Islet of Langerhans (tissue), 1 donor: ENCODE data around the gene DSC2.
"Not testable (repeated sequence)": the region's sequence is repeated elsewhere in the genome, so short reads cannot be mapped to it uniquely, and the experiment has no call there.

Source experiments
- FAIRE-seq: peaks from one replicate; lab custom pipeline; 2011; peaks lifted over from hg19 to GRCh38; lab: Jason Lieb, UNC

Gene DSC2

GRCh38 chr18:31042406-31043181 lies 59.6 kb downstream of the DSC2 start, which contains the start of gene DSC3:
Gene DSC3 (minus strand): TSS chr18:31042742. CDS start chr18:31042660, 82 bp downstream.
- no peak for FAIRE-seq

- FAIRE-seq, result no peak
These were observed 60.2 kb downstream of the DSC2 start for GRCh38 chr18:31042084-31042405.

GRCh38 chr18:31041271-31042083 lies 60.7 kb downstream of the DSC2 start:
- no peak for FAIRE-seq

- FAIRE-seq, result peak; percentile 24
These were observed 61.4 kb downstream of the DSC2 start for GRCh38 chr18:31040686-31041270.

GRCh38 chr18:31039426-31039825 lies 62.8 kb downstream of the DSC2 start:
- FAIRE-seq, result no peak

GRCh38 chr18:31037686-31038085 lies 64.5 kb downstream of the DSC2 start:
- not testable (repeated sequence) for FAIRE-seq

- no peak for FAIRE-seq
These were observed 67.7 kb downstream of the DSC2 start for GRCh38 chr18:31034541-31034940.

- FAIRE-seq, result no peak
These were observed 71.5 kb downstream of the DSC2 start for GRCh38 chr18:31030574-31031278.

GRCh38 chr18:31015715-31016434 lies 86.3 kb downstream of the DSC2 start:
- no peak for FAIRE-seq

- FAIRE-seq, result peak; percentile 38
These were observed 90.8 kb downstream of the DSC2 start for GRCh38 chr18:31011455-31011854.

- no peak for FAIRE-seq
These were observed 91.6 kb downstream of the DSC2 start for GRCh38 chr18:31010601-31011000.
